HG03342 (cell line): ENCODE results near the gene ENPP7.
"Not testable (repeated sequence)": the region's sequence is repeated elsewhere in the genome, so short reads cannot be mapped to it uniquely, and the experiment has no call there.

Source experiments
- ATAC-seq: cut with Tn5 transposase; IDR thresholded peaks from one replicate; pipeline ENCODE4 v1.9.1; 2021; ENCODE audit warnings: mild to moderate bottlenecking, moderate library complexity; ENCODE audit not compliant: unreplicated experiment

Gene ENPP7

DNA sequence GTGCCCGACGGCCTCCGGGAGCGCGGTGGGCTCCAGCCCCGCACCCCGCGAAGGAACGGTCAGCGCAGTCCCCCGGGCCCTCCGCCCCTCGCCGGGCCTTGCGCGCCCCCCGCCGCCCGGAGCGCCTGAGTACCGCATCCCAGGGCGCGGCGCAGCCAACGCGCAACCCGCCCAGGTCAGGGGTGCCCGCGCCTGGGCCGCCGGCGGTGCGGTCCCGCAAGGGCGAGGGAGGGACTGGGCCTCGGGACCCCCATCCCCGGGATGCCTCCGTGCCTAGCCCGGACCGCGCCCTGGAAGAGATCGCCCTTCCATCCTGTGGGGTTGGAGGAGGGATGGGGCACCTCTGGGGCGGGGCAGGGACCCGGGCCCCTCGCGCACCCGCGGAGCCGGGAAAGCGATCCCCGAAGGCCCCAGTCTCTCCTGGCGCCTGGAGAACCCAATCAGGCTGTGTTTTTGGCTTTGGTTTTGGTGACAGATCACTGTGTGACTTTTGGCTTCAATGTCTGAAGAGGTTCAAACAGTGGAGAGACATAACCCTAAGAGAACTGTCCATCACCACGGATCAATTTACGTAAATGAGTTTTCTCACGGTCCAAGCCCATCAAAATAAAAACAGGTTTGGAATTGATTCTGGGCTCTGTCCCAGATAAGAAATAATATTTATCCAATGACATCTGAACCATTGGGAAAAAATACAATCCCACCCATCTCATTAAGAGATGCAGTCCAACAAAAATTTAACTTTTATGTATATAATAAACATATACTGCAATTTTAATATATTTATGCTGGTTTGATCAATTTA, 17.8 kb downstream of the ENPP7 start:
- no peak for ATAC-seq

DNA sequence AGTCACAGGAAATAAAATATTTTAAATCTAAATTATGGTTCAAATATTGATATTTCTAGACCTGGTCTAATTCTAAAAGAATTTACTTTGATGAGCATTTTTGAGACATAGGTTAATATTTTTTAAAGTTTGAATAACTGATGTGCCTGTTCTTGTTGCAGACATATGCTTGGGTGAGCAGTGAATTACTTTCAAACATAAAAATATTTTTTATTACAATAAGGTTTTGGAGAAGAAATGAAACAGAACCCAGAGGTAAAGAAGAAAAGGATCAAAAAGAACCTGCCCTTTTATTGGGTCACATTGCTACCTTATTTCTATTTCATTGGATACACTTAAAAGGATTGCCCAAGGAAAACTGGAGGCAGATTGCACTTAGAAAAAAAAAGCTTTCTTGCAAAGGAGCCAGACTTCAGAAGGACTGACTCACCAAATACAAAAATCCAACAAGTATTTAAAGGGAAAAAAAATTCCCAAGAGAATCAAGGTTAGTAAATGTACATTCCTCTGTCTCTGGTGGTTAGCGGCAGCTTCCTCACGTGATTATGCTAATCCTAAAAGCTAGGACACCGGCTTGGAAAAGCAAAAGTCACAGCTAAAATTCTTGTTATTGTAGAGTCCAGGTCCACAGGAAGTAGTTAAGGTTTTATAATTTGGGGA, 18.5 kb downstream of the ENPP7 start:
- no peak for ATAC-seq

DNA sequence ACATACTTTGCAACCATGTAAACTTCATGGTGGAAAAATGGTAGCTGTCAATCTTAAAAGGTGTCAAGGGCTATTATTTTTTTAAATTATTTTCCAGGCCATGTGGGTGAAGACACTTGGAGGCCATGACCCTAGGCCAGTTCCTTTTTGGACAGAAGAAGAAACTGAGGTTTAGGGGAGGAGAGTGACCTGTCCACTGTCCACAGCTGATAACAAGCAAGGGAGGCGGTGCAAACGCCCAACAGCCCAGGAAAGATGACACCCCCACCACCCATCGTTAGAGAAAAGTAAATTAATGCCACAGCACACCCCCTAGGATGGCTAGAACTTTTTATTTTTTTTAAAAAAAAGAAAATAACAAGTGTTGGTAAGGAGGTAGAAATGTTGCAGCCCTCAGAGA, 19.2 kb downstream of the ENPP7 start:
- ATAC-seq, result no peak

DNA sequence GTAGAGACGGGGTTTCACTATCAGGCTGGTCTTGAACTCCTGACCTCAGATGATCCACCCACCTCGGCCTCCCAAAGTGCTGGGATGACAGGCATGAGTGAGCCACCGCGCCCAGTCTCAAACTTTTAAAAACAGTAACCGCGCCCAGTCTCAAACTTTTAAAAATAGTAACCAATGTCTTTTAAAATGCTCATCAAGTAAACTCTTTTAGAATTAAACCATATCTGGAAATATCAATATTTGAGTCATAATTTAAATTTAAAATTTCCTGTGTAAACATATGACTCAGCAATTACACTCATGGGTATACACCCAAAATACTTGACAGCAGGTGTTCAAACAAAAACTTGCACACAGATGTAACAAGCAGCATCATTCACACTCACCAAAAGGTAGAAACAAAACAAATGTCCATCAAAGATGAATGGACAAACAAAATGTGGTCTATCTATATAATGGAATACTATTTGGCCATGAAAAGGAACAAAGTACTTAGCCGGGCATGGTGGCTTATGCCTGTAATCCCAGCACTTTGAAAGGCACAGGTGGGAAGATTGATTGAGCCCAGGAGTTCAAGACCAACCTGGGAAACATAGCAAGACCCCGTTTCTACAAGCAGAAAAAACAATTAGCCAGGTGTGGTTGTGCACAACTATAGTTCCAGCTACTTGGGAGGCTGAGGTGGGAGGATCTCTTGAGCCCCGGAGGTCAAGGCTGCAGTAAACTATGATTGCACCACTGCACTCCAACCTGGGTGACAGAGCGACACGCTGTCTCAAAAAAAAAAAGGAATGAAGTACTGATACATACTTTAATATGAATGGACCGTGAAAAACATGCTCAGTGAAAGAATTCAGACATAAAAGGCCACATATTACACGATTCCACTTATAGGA, 20.2 kb downstream of the ENPP7 start:
- no peak for ATAC-seq

DNA sequence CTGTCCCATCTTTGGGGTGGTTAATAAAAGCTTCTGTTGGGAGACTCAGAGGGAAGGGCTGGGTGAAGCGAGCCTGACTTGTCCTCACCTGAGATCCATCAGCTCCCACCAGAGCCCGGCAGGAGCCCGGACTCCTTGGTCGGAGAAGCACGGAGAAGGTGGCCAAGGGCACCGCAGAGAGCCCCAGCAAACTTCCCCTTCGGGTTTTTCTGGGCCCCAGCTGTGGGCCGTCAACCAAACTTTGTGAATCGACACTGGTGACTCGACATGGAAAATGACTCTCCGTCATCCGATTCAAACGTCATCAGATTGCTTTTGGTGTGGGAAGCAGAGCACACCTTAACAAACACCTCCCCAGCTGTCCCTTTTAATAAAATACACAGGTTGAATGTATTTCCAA, 21.4 kb downstream of the ENPP7 start:
- ATAC-seq, result no peak

DNA sequence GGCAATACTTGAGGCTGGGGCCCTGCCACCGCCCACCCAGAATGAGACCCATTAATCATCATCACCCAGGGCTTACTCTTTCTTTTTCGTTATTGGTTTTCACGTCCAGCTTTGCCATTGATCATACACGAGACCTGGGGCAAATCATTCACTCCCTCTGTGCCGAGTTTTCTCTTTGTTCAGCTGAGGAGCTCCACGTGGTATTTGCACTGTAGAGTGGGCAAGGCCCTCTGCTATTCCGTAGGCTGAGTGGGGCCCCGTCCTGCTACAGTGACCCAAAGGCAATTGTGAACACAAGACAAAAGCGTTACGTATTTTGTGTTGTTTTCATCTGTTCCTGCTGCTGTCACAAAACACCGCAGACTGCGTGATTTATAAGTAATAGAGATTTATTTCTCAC, 23.6 kb downstream of the ENPP7 start:
- ATAC-seq, result no peak

DNA sequence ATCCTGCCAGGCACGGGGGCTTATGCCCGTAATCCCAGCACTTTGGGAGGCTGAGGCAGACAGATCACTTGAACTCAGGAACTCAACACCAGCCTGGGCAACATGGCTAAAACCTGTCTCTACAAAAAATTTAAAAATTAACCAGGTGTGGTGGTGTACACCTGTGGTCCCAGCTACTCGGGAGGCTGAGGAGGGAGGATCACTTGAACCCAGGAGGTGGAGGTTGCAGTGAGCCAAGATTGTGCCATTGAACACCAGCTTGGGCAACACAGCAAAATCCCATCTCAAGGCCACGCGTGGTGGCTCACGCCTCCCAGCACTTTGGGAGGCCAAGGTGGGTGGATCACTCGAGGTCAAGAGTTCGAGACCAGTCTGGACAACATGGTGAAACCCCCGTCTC, 24.2 kb downstream of the ENPP7 start:
- not testable (repeated sequence) for ATAC-seq

DNA sequence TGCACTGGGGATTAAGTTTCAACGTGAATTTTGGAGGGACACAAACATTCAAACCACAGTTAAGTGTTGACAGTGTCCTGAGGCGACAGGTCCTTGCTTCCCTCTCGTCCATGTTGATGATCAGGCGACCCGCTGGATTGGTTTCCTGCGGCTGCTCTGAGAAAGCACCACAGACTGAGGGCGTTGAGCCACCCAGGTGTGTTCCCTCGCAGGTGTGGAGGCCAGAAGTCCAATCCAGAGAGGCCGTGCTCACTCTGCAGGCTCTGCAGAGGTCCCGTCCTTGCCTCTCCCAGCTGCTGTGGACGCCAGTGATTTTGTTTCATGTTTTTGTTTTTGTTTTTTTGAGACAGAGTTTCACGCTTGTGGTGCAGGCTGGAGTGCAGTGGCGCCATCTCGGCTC, 24.8 kb downstream of the ENPP7 start:
- no peak for ATAC-seq

DNA sequence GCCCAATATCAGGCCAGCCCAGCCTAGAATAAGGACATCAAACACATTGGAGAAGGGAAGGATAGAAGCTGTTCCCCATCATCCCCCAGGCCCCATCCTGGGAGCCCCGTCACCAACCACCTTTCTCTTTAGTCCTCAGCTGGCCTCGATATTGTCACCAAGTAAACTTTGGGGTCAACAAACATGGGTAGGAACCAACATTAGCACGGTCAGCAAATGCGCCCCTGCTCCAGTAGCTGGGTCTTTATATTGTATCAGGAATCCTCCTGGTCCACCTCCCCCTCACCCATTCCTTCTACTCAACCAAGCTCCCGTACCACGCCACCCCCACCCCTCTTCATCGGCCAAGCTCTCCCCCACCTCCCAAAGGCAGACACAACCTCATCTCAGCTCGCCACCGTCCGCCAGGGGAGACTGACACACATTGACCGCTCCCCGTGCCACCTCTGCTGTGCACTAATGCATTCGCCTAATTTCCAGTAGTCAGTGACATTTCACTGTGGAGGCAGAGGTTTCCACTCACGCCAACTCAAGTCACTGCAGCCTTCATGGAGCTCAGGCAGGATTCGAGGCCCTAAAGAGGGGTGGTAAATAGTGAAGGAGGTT, 26.5 kb downstream of the ENPP7 start:
- ATAC-seq, result no peak

DNA sequence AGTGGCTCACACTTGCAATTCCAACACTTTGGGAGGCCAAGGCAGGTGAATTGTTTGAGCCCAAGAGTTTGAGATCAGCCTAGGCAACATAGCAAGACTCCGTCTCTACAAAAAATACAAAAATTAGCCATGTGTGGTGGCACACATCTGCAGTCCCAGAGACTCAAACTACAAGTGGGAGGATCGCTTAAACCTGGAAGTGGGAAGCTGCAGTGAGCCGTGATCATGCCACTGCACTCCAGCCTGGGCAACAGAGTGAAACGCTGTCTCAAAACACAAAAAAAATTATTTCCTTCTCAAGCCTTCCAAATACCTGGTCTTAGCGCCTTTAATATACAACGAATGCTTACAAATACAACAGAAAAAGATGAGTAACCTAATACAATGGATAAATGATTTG, 27.5 kb downstream of the ENPP7 start:
- ATAC-seq, result no peak

DNA sequence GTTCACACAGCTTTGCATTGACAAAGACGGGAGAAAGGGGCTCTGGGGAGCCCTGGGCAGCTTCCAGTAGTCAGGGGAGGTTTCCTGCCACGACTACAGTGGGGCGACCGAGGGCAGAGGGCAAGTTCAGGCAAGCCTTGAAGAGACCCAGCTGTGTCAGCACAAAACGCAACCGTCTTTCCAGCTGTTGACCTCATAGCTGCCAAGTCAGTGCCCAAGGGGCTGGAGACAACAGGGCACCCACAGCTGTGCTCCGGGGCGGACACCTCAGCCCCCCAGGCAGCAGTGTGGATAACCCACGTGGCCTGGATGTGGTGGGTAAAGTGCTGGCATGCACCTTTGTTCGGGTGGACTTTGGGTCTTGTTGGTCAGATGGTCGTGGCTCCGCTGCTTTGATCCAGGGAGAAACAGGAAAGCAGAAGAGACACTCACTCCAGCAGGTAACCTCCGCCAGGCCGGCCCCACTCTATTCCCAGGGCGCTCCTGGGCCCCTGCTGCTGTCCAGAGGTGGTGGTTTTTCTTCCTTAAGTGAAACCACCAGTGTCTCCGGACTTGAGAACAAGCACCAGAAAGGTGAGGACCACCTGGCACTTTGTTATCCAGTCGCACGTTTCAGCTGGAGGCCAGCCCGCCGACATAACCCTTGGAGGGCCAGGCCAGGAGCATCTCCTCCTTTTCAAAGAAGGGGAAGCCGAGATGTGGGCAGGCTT, 29.6 kb downstream of the ENPP7 start:
- no peak for ATAC-seq

DNA sequence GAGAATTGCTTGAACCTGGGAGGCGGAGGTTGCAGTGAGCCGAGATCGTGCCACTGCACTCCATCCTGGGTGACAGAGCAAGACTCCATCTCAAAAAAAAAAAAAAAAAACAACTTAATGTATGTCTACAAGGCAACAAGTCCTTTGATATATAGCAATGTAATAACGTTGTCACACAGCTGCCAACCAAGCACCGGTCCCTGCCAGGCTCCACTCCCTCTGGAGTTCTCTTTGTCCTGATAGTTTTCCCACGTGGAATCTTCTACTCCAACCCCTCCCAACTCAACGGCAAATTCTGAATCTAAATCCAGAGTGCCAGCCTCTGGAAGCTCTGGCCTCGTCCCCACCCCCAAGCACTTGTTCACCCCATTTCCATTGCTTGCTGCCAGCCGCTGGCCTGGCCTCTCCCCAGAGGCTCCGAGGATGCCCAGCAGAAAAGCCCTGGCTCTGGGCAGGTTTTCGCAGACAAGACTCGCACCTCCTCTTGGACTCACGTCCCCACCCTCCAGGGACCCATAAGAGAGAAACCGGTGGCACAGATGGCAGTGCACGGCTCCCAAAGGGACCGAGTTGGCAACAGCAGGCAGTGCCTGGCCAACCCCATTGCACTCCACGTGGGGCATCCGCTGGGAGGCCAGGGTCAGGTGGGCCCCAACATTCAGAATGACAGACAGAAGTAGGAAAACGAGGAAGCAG, 31.3 kb downstream of the ENPP7 start:
- ATAC-seq, result no peak

DNA sequence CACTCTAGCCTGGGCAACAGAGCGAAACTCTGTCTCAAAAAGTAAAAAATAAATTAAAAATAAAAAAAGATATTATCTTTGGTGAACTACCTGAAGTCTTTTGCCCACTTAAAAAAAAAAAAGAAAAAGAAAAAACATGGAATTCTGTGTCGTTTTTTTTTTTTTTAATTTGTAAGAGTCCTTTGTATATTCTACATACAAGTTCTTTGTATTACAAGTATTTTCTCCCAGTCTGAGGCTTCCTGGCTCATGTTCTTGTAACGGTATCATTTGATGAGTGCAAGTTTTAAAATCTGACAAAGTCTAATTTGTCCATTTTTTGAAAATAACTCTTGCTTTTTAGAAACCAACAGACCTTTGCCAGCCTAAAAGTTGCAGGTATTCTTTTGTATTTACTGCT, 35.0 kb downstream of the ENPP7 start:
- no peak for ATAC-seq

DNA sequence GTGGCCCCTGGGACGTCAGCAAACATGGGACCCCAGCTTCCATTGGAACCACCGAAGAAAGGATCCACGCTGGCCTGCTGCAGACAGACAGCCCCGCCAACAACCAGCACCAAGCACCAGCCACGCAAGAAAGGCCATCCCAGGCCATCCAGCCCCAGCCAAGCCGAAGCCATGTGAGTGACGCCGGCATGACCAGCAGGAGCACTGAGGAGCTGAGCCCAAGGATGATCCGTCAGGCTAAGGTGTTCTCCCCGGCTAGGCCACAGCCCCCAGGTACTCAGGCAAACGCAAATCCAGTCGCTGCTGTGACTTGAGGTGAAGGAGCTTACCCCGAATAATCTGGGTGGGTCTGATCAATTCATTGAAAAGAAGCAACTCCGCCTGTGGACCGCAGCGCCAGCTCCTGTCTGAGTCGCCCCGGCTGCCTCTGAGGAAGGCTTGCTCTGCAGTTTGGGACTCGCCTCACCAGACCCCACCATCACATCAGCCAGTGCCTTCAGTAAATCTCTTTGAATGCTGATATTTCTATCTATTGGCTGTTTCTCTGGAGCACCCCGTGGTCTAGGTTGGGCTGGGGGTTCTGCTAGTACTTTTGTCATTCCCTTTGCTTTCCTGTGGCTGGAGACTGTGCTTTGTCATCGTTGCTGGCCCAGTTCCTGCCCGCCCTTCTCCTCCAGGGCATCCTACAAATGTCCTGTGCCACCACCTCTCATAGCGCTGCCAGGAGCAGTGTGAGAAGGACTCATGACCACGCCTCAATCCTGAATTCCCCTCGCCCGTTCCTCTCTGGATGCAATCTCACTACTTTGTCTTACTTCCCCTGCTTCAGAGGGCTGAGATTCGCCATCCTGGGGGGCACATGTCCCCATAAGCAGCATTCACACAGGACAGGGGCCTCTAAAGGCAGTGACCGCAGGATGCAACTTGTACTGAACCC, 39.1 kb downstream of the ENPP7 start:
- no peak for ATAC-seq

DNA sequence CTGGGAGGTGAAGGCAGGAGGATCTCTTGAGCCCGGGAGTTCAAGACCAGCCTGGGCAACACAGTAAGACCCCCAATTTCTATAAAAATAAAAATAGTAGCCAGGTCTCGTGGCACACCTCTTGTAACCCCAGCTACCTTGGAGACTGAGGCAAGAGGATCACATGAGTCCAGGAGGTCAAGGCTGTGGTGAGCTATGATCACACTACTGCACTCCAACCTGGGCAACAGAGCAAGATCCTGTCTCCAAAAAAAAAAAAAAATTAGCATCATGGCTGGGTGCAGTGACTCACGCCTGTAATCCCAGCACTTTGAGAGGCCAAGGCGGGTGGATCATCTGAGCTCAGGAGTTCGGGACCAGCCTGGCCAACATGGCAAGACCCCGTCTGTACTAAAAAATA, 40.5 kb downstream of the ENPP7 start:
- no peak for ATAC-seq

DNA sequence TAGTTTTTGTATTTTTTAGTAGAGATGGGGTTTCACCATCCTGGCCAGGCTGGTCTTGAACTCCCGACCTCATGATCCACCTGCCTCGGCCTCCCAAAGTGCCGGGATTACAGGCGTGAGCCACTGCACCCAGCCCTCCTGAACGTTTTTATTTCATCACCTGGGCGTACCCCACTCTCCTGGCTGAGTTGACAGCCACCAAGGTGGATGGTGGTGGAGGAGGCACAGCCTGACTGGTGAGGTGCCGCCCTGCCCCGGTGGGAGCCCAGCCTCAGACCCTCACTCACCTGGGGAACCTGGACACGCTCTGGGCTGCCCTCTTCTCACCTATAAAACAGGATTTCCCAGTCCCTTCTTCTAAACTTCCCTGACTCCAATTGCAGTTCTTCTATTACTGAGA, 42.0 kb downstream of the ENPP7 start:
- ATAC-seq, result not testable (repeated sequence)

DNA sequence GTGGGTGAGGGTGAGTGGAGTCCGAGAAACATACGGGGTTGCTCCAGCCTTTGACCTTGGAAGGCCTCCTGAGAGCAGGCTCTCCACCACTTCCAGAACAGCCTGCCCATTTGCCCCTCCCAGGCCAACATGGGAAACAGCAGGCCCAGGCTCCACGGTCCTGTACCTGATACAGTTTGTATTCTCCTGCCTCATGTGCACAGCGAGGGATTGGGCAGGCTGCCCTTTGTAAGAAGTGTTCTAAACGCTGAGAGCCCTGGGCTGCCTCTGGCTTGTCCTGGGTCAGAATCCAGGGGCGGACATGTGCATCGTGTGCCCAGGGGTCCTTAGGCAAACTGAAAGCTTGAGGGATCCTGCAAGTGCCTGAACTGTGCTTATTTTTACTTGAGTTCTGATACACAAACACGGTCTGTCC, 43.8 kb downstream of the ENPP7 start:
- ATAC-seq, result no peak

DNA sequence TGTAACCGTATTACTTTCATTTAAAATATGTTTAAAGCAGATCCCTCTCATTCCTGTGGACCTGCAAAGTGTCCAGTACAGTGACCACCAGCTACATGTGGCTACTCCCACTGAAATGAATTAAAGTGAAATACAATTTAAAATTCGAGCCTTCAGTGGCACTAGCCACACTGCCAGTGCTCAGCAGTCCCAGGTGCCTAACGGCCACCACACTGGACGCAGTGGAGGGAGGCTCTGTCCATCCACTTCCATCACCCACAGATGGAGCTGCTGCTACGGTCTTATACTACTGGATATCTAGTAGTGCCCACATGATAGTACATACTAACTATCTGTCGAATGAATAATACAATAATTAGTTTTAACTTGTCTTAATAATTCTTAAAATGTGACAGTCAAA, 44.9 kb downstream of the ENPP7 start:
- no peak for ATAC-seq
